Measurements from ENCODE around the gene GGT6.
"Not testable (repeated sequence)": the region's sequence is repeated elsewhere in the genome, so short reads cannot be mapped to it uniquely, and the experiment has no call there.

Gene GGT6

GRCh38 chr17:4560421-4560820, at the start of gene GGT6:
GGT6 (minus strand) TSS chr17:4560577; CDS start chr17:4560521, 56 bp downstream.
- no peak for DNase-seq

GRCh38 chr17:4610162-4610561, 49.8 kb upstream of the GGT6 start:
- no peak for DNase-seq

GRCh38 chr17:4609761-4610160, 49.4 kb upstream of the GGT6 start:
- DNase-seq, result no peak

- DNase-seq, result no peak
Observed at GRCh38 chr17:4607773-4608187, 47.4 kb upstream of the GGT6 start.

- no peak for DNase-seq
Observed at GRCh38 chr17:4607261-4607741, 46.9 kb upstream of the GGT6 start.

GRCh38 chr17:4605826-4606225, 45.4 kb upstream of the GGT6 start:
- no peak for DNase-seq

GRCh38 chr17:4604736-4605135, 44.4 kb upstream of the GGT6 start:
- DNase-seq, result not testable (repeated sequence)

GRCh38 chr17:4604111-4604644, 43.8 kb upstream of the GGT6 start:
- DNase-seq, result peak; percentile 80

GRCh38 chr17:4602041-4602440, 41.7 kb upstream of the GGT6 start:
- no peak for DNase-seq

- no peak for DNase-seq
Observed at GRCh38 chr17:4601326-4601725, 40.9 kb upstream of the GGT6 start.

GRCh38 chr17:4600563-4600962, 40.2 kb upstream of the GGT6 start:
- DNase-seq, result no peak

- peak; percentile 21 for DNase-seq
Observed at GRCh38 chr17:4599505-4600281, 39.3 kb upstream of the GGT6 start.

- no peak for DNase-seq
Observed at GRCh38 chr17:4598776-4599504, 38.6 kb upstream of the GGT6 start.

- no peak for DNase-seq
Observed at GRCh38 chr17:4597975-4598374, 37.6 kb upstream of the GGT6 start.

GRCh38 chr17:4596636-4597380, 36.4 kb upstream of the GGT6 start:
- no peak for DNase-seq

GRCh38 chr17:4595685-4596342, 35.4 kb upstream of the GGT6 start:
- not testable (repeated sequence) for DNase-seq

- no peak for DNase-seq
Observed at GRCh38 chr17:4594931-4595684, 34.7 kb upstream of the GGT6 start.

GRCh38 chr17:4594406-4594805, 34.0 kb upstream of the GGT6 start:
- no peak for DNase-seq

GRCh38 chr17:4593021-4593421, 32.6 kb upstream of the GGT6 start:
- DNase-seq, result no peak

GRCh38 chr17:4592240-4593005, 32.0 kb upstream of the GGT6 start:
- no peak for DNase-seq

- no peak for DNase-seq
Observed at GRCh38 chr17:4591529-4591928, 31.2 kb upstream of the GGT6 start.
